ENCODE data around the gene TREML1. TPM values are rescaled to one million over a fixed set of nuclear protein-coding genes. Genes with fewer than 3 reads are reported as not detected.

Gene TREML1
- total RNA-seq, 1 experiment from 2014 or later = not detected

DNA sequence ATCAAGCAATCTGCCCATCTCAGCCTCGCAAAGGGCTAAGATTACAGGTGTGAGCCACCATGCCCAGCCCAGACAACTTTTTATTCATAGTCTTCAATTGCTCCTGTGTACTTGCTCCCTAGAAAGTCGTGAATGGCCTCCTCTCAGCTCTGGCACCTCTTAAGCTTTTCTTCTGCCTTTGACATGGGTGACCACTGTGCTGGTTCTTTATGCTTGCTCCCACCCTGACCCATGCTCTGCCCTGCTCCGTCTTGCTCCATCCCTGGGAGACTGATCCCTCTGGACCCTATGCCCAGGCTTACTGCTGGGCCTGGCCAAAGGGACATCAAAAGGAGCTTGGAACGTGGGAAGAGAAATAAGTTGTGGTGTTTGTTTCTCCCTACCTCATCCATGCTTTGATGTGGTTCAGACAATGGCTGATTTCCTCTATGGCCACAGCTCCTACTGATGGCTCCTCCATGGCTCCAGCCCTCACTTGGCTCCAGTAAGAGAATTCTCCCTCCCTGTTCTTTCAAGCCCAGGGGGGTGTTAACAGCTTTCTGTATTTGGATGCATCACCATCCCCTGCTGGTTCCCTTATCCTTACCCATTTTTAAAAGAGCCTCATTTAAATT is 16.5 kb upstream of the TREML1 start:
- no peak overlapping the region for H3K4me3 Mint-ChIP-seq (ENCODE audit: low read depth, unreplicated experiment)
- intact Hi-C loops (cut with micrococcal nuclease; ENCODE audit: unreplicated experiment) = no loop called here
- BruUV-seq (replicated peaks) = no TSS peak
- no peak overlapping the region for H3K27ac Mint-ChIP-seq (ENCODE audit: unreplicated experiment)
- CTCF ChIA-PET = interaction anchor here (1.5 kb wide), 1 partner anchor 12 kb away, joined by 4 read pairs; no protein-coding TSS in a partner anchor
- no peaks in the 10 kb centered on the region for H3K4me1 Mint-ChIP-seq (ENCODE audit: low read depth, unreplicated experiment)
- H3K36me3 Mint-ChIP-seq (ENCODE audit: insufficient read depth, unreplicated experiment) = no peaks in the 10 kb centered on the region
- no peak for TF ChIP-seq CTCF (IDR thresholded peaks at IDR 0.05; ENCODE audit: unreplicated experiment)
- no peaks in the 10 kb centered on the region for H3K9me3 Mint-ChIP-seq (ENCODE audit: low read depth, unreplicated experiment)
- DNase-seq = no peak
- peaks cover 64% of the 10 kb centered on the region for H3K27me3 Mint-ChIP-seq (ENCODE audit: unreplicated experiment)

- peak; percentile 26 for DNase-seq
- Mint-ChIP-seq H3K36me3 (ENCODE audit: insufficient read depth, unreplicated experiment) (no peaks in the 10 kb centered on the region), H3K9me3 (ENCODE audit: low read depth, unreplicated experiment) (no peaks in the 10 kb centered on the region), H3K27me3 (ENCODE audit: unreplicated experiment) (peaks cover 84% of the 10 kb centered on the region), H3K27ac (ENCODE audit: unreplicated experiment) (no peak overlapping the region), H3K4me3 (ENCODE audit: low read depth, unreplicated experiment) (no peak overlapping the region), H3K4me1 (ENCODE audit: low read depth, unreplicated experiment) (no peaks in the 10 kb centered on the region)
- intact Hi-C loops (cut with micrococcal nuclease; ENCODE audit: unreplicated experiment) = no loop called here
- CTCF ChIA-PET = no interaction called here
- no TSS peak for BruUV-seq (replicated peaks)
- TF ChIP-seq CTCF (IDR thresholded peaks at IDR 0.05; ENCODE audit: unreplicated experiment) = no peak
Measured at GRCh38 chr6:41167173-41167963, 13.2 kb upstream of the TREML1 start.

DNA sequence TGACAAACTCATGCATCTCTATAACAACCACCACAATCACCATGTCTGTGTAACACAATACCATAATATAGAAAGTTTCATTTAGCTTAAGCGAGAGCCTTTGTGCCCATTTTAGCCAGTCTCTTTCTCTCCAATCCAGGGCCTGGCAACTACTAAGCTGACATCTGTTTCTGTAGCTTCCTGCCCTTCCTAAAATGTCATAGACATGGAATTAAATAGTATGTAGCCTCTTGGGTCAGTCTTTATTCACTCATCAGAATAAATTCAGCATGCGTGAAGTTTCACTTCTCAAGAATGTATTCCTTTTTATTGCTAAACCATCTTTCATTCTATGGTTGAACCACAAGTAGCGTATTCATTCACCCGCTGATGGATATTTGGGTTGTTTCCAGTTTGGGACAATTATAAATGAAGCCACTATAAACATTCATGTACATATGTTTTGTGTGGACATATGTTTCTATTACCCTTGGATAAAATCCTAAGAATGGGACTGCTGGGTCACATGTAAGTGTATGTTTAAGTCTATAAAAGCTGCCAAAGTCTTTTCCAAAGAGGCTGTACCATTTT is 10.5 kb upstream of the TREML1 start:
- Mint-ChIP-seq H3K36me3 (ENCODE audit: insufficient read depth, unreplicated experiment) (no peaks in the 10 kb centered on the region), H3K9me3 (ENCODE audit: low read depth, unreplicated experiment) (no peaks in the 10 kb centered on the region), H3K4me1 (ENCODE audit: low read depth, unreplicated experiment) (no peaks in the 10 kb centered on the region), H3K27ac (ENCODE audit: unreplicated experiment) (no peak overlapping the region), H3K4me3 (ENCODE audit: low read depth, unreplicated experiment) (no peak overlapping the region), H3K27me3 (ENCODE audit: unreplicated experiment) (peaks cover 74% of the 10 kb centered on the region)
- CTCF ChIA-PET = no interaction called here
- BruUV-seq (replicated peaks) = no TSS peak
- intact Hi-C loops (cut with micrococcal nuclease; ENCODE audit: unreplicated experiment) = no loop called here
- no peak for TF ChIP-seq CTCF (IDR thresholded peaks at IDR 0.05; ENCODE audit: unreplicated experiment)
- no peak for DNase-seq

GRCh38 chr6:41163419-41163717 is 9.2 kb upstream of the TREML1 start:
- DNase-seq = no peak
- Mint-ChIP-seq H3K4me1 (ENCODE audit: low read depth, unreplicated experiment) (no peaks in the 10 kb centered on the region), H3K4me3 (ENCODE audit: low read depth, unreplicated experiment) (no peak overlapping the region), H3K27me3 (ENCODE audit: unreplicated experiment) (peaks cover 72% of the 10 kb centered on the region), H3K27ac (ENCODE audit: unreplicated experiment) (no peak overlapping the region), H3K36me3 (ENCODE audit: insufficient read depth, unreplicated experiment) (no peaks in the 10 kb centered on the region), H3K9me3 (ENCODE audit: low read depth, unreplicated experiment) (no peaks in the 10 kb centered on the region)
- BruUV-seq (replicated peaks) = no TSS peak
- intact Hi-C loops (cut with micrococcal nuclease; ENCODE audit: unreplicated experiment) = no loop called here
- TF ChIP-seq CTCF (IDR thresholded peaks at IDR 0.05; ENCODE audit: unreplicated experiment) = no peak
- CTCF ChIA-PET = no interaction called here

All from Calu3 (cell line).